GM19452 (cell line): ENCODE measurements around the gene ARHGAP1.
A peak's percentile ranks its signal among the peaks of the same experiment; 100 is the strongest.

Experiments used
- ATAC-seq: cut with Tn5 transposase; IDR thresholded peaks from one replicate; pipeline ENCODE4 v1.9.1; 2021; ENCODE audit not compliant: unreplicated experiment

ARHGAP1 gene

DNA sequence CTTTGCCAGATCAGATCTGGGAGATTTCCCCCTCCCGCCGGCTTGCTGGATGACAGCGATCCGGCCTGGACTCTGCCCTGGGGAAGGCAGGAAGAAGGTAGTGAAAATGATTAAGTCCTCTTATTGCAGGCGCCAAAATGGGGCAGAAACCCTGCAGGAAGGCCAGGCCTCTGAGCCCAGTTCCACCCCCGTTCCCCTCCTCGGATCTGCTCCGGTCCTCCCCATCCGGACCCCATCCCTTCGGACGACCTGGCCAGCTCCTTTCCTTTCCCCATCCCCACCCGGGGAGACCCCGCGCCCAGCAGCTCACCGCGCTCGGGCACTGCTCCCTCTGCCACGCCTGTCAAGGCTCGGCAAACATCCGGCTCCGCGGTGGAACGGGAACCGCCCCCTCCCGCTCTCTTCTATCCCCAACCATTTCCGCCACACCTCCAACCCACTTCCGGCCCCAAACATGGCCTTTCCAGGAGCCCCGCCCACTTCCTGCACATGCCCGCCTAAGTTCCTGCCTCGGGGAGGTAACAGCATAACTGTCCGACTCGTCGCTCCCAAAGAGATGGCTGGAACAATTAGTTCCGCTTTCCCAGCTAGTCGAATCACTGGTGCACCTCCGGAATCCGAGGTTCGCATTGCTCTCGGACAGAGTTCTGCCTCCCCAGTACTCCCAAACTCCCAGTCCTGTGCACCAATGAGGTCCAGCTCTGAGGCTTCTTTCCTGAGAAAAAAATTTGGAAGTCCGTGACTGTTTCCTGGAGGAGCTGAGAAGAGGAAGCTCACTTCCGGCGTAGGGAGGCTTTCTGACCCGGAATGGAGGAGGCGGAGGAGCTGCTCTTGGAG lies at the start of gene ARHGAP1, which contains the start of gene ZNF408:
Gene ARHGAP1, minus strand, starts transcription at position 379 of the 837 bp plus-strand sequence. CDS start 4,512 bp downstream, outside the sequence.
Gene ZNF408, plus strand, starts transcription at position 791 of the 837 bp plus-strand sequence. Its CDS starts 17 bp downstream, at position 808.
- ATAC-seq = peak; percentile 93

DNA sequence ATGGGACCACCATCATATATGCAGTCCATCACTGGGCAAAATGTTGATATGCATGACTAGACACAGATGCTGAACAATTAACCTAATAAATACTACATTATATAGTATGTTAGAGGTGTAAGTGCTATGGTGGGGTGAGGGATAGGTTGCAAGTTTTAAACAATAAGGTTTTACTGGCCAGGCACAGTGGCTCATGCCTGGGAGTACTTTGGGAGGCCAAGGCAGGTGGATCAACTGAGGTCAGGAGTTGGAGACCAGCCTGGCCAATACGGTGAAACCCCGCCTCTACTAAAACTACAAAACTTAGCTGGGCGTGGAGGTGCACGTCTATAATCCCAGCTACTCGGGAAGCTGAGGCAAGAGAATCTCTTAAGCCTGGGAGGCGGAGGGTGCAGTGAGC lies 46.7 kb upstream of the ARHGAP1 start:
- no peak for ATAC-seq

DNA sequence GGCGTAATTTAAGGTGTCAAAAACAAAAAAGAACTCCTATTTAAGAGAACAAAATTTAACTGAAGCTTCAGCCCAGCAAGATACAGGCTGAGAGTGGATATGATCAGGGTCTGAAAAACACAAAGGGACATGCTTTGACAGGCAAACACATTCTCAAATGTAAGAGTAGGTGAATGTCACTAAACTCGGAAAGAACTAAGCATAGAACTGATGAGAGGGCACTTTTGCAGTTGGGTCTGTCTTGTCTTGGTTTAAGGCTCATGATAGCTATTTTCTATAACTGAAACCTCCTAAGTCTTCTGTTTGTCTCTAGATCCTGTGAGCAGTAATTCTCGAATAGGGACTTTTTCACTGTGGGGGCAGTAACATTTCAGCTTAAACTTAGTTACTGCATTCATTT lies 45.6 kb upstream of the ARHGAP1 start:
- ATAC-seq = no peak

DNA sequence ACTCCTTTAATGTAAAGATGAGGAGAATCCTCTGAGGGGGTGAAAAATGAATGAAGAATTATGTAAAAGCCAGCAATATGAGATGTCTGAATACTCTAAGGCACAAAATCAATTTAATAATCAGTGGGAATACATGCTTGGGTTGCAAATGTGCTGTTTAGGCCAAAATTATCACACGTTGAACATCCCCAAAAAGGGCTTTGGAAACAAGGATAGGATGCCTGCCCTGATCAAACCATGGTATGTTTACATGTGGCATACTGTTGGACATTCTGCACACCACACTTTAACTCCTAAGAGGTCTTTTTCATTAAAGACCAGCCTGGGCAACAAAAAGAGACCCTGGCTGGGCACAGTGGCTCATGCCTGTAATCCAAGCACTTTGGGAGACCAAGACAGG lies 44.9 kb upstream of the ARHGAP1 start:
- no peak for ATAC-seq

DNA sequence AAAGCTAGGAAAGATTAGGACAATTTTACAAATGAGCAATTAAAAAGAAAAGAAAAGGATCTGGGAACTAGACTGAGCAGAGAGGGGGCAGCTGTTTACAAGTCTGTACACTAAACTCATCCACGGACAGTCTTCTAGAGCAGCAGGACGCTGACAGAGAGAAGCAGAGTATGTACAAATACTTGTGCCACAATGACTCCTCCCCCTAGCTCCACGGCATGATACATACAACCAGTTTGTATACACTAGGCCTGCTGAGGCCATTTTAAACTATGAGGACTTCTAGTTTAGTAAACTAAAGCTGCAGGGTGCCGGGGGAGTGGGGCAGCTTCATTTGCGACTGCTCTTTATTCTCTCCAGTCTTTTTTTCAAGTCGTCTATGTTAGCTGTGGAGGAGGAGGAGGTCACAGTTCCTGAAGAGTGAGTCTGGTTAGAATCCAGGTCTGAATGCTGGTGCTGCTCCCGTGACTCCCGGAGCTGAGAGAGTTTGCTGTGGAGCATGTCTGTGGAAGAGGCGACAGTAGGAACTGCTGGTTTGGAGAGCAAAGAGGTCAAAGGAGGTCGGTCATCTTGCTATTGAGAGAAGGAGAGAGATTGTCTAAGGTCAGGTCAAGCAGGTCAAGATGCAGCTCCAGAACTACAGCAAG lies 43.4 kb upstream of the ARHGAP1 start:
- no peak for ATAC-seq

DNA sequence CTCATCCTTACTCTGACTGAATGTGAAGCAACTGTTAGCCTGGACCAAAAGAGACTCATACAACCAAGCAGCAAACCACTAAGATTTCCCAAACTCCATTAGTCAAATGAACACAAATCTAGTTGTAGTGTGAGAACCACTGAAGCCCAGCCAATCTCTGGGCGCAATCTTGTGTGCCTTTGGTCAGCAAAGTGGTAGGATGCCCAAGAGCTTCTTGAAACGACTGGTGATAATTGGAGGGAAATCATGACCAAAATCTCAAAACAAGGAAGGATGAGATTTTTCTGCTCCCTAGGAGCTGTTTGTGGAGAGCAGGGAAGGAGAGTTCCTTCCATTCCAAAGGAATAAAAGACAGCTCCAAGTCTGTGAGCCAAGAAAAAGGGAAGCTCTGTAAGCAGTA lies 42.6 kb upstream of the ARHGAP1 start:
- ATAC-seq = no peak

DNA sequence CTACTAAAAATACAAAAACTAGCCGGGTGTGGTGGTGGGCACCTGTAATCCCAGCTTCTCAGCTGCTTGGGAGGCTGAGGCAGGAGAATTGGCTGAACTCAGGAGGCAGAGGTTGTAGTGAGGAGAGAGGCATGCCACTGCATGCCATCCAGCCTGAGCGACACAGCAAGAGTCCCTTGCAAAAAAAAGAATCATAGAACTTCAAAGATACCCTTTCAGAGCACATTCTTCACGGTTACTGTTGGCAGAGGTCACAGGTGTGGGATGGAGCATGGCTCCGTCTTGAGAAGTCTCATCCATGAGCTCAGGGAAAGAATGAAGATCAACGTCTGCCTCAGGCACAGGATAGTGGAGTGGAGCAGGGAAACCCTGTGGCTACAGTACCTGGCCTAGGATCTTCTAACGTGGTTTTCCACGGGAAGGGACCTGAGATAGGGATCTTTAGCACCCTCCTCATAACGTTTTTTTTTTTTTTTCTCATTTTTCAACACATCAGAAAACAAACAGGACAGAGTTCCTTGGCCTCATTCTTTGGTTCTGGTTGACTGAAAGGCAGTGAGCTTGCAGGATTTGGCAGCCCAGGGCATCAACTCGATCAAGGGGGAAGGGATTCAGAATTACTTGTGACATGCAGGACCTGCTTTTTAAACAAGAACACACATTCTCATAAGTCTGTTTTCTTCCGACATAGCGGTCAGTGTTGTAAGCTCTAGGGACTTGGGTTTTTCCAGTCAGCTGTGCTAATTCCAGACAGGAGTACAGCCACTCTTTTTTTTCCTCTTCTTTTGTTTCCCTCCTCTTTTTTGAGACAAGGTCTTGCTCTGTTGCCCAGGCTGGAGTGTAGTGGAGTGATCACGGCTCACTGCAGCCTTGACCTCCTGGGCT lies 41.4 kb upstream of the ARHGAP1 start:
- no peak for ATAC-seq

DNA sequence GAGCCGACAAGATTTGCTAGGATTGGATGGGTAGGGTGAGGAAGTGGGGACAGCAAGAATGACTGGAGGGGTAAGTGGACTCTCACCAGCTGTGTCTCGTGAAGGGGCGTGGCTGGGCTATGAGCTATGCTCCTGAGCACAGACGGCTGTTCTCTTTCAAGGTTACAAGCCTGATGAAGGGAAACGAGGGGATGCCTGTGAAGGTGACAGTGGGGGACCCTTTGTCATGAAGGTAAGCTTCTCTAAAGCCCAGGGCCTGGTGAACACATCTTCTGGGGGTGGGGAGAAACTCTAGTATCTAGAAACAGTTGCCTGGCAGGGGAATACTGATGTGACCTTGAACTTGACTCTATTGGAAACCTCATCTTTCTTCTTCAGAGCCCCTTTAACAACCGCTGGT lies 38.5 kb upstream of the ARHGAP1 start:
- no peak for ATAC-seq

DNA sequence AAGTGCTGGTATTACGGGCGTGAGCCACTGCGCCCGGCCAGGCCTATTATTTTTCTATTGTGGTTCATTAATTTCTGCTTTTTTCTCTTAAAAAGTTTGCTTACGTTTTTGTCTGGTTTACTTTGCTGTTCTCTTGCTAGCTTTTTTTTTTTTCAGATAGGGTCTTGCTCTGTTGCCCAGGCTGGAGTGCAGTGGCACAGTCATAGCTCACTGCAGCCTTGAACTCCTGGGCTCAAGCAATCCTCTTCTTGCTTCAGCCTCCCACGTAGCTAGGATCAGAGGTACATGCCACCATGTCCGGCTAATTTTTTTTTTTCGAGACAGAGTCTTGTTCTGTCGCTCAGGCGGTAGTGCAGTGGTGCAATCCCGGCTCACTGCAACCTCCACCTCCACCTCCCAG lies 37.3 kb upstream of the ARHGAP1 start:
- no peak for ATAC-seq

DNA sequence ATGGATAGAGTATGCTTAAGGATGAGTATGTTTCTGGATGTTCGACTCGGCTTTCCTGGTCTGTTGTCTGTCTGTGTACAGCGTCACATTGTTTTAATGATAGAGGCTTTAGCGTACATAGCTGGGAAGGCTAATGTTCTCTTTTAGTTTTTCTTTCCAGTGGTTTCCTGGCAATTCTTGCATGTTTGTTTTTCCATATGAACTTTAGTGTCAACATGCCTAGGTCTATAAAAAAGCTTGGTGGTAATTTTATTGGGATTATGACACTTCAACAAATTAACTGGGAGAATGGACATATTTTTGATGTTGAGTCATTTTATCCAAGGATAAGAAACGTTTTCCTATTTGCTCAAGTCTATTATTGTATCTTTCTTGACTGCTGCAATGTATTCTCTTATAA lies 36.2 kb upstream of the ARHGAP1 start:
- ATAC-seq = no peak

DNA sequence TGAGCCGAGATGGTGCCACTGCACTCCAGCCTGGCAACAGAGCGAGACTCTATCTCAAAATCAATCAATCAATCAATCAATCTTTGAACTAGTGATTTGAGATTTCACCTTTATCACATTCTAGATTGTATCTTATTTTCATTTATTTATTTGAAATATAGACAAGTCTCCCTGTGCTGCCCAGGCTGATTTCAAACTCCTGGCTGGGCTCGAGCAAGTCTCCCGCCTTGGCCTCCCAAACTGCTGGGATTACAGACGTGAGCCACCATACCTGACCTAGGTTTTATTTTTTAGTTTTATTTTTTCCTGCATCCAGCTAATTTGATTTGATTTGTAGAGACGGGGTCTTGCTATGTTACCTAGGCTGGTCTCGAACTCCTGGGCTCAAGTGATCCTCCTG lies 35.7 kb upstream of the ARHGAP1 start:
- no peak for ATAC-seq

DNA sequence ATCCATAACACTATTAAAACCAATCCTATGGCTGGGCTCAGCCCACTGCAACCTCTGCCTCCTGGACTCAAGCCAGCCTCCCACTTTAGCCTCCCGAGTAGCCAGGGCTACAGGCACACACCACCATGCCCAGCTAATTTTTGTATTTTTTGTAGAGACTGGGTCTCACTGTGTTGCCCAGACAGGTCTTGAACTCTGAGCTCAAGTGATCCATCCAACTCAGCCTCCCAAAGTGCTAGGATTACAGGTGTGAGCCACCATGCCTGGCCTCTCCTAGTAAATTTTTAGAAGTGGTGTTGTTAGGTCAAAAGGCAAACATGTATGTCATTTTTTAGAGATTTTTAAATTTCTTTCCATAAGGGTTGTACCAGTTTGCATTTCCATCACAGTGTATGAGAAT lies 32.8 kb upstream of the ARHGAP1 start:
- no peak for ATAC-seq

DNA sequence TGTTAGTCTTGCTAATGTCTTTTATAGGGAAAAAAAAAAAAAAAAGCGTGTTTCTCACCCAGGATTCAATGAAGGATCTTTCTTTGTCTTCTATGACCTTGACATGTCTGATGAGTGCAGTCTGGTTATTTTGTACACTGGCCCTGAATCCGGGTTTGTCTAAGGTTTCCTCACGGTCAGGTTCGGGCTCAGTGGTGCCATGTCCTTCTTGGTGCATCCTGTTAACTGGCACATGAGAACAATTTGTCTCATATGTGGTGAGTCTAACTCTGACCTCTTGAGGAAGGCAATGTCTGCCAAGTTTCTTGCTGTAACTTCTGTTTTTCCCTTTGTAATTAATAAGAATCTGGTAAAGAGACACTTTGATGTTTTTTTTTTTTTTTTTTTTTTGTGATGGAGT lies 31.1 kb upstream of the ARHGAP1 start:
- no peak for ATAC-seq

DNA sequence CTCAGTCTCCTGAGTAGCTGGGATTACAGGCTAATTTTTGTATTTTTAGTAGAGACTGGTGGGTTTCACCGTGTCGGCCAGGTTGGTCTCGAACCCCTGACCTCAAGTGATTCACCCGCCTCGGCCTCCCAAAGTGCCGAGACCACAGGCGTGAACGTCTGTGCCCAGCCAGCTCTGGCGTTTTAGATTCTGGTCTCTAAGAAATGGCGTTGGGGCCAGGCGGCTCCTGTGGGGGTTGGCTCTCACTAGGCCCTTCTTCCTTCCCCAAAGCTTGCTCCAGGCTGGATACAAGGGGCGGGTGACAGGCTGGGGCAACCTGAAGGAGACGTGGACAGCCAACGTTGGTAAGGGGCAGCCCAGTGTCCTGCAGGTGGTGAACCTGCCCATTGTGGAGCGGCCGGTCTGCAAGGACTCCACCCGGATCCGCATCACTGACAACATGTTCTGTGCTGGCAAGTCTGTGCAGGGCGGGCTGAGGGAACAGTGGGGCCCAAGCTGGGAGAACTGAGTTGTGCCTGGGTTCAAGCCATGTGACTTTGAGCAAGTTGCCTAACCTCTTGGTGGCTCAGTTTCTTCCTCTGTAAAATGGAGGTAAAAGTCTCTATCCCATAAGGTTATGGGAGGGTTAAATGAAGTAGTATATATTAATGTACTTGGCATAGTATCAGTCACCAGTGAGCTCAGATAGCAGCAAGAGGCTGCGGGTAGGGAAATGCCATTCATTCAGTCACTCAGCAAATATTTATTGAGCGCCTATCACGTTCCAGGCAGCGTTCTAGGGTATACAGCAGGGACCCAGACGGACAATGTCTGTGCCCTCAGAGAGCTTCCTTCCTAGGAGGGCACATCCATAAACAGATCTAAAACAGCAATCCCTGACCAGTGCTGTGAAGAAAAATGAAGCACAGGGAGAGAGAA lies 28.9 kb upstream of the ARHGAP1 start:
- no peak for ATAC-seq

DNA sequence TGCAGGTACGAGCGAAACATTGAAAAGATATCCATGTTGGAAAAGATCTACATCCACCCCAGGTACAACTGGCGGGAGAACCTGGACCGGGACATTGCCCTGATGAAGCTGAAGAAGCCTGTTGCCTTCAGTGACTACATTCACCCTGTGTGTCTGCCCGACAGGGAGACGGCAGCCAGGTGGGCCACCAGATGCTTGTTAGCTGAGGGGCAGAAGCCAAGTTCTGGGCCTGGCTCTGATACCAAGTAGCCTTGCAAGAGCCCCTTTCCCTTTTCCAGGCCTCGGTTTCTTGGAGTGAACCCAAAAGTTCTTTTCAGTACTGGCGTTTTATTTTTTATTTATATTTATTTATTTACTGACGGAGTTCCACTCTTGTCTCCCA lies 28.2 kb upstream of the ARHGAP1 start:
- ATAC-seq = no peak

DNA sequence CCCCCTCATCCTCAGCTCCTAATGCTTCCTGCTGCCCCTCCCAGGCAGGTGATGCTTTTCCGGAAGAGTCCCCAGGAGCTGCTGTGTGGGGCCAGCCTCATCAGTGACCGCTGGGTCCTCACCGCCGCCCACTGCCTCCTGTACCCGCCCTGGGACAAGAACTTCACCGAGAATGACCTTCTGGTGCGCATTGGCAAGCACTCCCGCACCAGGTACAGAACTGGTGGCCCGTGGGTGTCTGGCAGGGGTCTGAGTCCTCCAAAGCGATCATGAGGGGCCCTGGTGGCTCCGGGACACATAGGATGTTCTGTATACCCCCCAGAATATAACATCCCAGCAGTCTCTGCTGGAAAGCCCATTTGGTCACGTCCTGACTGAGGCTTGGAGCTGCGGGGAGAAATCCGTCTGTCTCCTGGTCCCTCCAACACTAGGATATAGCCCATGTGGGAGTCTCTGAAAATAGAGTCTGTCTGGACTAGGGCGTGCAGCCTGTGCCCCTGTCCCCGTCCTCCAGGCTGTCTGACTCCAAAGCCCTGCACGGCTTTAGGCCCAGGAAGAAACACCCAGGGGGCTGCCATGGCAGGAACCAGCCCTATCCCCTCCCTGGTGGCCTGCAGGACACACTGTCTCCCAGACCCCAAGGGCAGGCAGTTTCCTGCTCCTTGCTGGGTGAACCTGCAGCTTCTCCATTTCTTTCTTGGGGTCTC lies 27.7 kb upstream of the ARHGAP1 start:
- no peak for ATAC-seq

DNA sequence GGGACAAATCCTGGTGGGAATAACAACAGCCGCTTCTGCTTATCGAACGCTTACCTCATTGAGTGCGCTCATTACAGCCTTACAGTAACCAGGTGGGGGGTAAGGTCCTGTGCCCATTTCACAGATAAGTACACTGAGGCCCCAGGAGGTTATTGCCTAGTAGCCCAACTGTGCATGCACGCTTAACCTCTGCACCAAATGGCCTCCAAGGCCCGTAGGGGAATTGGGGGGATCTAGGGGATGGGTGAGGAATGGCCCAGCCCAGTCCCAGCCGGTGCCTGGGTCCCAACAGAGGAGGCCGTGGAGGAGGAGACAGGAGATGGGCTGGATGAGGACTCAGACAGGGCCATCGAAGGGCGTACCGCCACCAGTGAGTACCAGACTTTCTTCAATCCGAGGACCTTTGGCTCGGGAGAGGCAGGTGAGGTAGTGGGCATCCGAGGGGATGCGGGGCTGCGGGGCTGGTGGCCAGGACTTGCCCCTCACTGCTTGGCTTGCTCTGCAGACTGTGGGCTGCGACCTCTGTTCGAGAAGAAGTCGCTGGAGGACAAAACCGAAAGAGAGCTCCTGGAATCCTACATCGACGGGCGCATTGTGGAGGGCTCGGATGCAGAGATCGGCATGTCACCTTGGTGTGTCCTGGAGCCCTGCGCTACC lies 25.9 kb upstream of the ARHGAP1 start:
- ATAC-seq = no peak

DNA sequence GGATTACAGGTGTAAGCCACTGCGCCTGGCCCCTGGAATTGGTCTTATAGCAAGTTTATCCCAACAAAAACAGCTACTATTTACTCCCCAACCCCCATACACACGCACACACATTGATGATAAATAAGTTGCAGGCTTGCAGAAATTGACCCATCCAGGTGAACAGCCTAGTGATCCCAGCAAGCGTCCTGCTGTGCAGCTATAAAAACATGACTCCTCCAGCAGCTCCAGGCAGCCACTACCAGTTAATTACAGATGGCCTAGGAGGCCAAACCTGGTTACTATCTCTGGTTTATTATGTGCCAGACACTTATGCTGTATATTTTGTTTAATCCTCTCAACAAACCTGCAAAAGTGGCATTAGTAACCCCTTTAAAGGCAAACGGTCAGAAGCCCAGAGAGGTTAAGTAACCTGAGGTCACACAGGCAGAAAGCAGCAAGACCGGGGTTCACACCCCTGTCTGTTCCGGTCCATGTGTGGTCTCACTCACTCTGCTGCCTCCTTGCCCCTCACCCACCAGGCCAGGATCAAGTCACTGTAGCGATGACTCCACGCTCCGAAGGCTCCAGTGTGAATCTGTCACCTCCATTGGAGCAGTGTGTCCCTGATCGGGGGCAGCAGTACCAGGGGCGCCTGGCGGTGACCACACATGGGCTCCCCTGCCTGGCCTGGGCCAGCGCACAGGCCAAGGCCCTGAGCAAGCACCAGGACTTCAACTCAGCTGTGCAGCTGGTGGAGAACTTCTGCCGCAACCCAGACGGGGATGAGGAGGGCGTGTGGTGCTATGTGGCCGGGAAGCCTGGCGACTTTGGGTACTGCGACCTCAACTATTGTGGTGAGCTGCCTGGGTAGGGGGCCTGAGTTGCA lies 25.2 kb upstream of the ARHGAP1 start:
- ATAC-seq = no peak
